GM12891 (cell line): ENCODE results near the gene DEDD2.
"Not testable (repeated sequence)": the region's sequence is repeated elsewhere in the genome, so short reads cannot be mapped to it uniquely, and the experiment has no call there.

Source experiments
- PAX5 ChIP-seq: IDR thresholded peaks from 2 replicates; pipeline ENCODE4 v1.6.1; 2011; ENCODE audit warnings: low read length, moderate library complexity, mild to moderate bottlenecking; ENCODE audit not compliant: insufficient read depth, severe bottlenecking
- POLR2A ChIP-seq: IDR thresholded peaks from 2 replicates; pipeline ENCODE4 v1.6.1; 2011; ENCODE audit warnings: low read depth, low read length, control low read depth
- POLR2AphosphoS5 ChIP-seq: IDR thresholded peaks from 2 replicates; pipeline ENCODE4 v1.6.1; 2011; ENCODE audit warnings: low read depth, low read length, control low read depth
- POU2F2 ChIP-seq: IDR thresholded peaks from 2 replicates; pipeline ENCODE4 v1.6.1; 2011; ENCODE audit warnings: low read depth, mild to moderate bottlenecking, control low read depth, low read length, moderate library complexity
- SPI1 ChIP-seq: IDR thresholded peaks from 2 replicates; pipeline ENCODE4 v1.6.1; 2011; ENCODE audit warnings: low read depth, low read length, control low read depth
- TAF1 ChIP-seq: IDR thresholded peaks from 2 replicates; pipeline ENCODE4 v1.6.1; 2011; ENCODE audit warnings: low read depth, low read length, control low read depth

DNA sequence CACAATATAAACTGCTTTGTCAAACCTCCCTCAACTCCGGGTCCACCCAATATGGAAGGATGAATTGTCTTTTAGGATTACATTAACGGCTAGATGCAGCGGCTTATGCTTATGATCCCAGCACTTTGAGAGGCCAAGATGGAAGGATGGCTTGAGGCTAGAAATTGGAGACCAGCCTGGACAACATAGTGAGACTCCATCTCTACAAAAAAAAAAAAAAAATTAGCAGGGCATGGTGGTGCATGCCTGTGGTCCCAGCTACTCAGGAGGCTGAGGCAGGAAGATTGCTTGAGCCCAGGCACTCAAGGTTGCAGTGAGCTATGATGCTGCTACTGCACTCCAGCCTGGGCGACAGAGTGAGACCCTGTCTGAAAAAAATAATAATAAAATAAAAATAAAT is 48.6 kb upstream of the DEDD2 start:
- TF ChIP-seq POLR2A, POLR2AphosphoS5, POU2F2, TAF1, SPI1, PAX5: not testable (repeated sequence)
